Measurements from ENCODE around the gene CFAP300. TPM values are rescaled to one million over a fixed set of nuclear protein-coding genes. Genes with fewer than 3 reads are reported as not detected.

The CFAP300 gene
- total and polyA plus RNA-seq, 2 of the 8 experiments (the other 6 are each of a cell fraction or from before 2014, with no cell fraction given) = 2.1 to 2.8 TPM

GRCh38 chr11:102120437-102120973 is 73.3 kb downstream of the CFAP300 start:
- H3K36me3 ChIP-seq (ENCODE audit: control insufficient read depth in 2 of 4, insufficient read depth in 4 of 4, low read length in 3 of 4) = peaks cover 0 to 7% (median 1%) of the 10 kb centered on the region in 4 experiments; a peak in 1 of 8 replicates
- no peak overlapping the region for H3K18ac ChIP-seq (ENCODE audit: extremely low read depth, low read length)
- no peak overlapping the region for H3K4ac ChIP-seq (replicated peaks; ENCODE audit: insufficient read length, low read depth, low read length)
- H3K23ac ChIP-seq (ENCODE audit: insufficient read length) = no peak overlapping the region
- no peak overlapping the region for H2BK12ac ChIP-seq (ENCODE audit: low read depth, low read length)
- H4K91ac ChIP-seq (replicated peaks; ENCODE audit: insufficient read length, low read length) = no peak overlapping the region
- TF ChIP-seq ATF3 (IDR thresholded peaks at IDR 0.05; ENCODE audit: insufficient read depth, low read depth, low read length) (no peak), CEBPB (IDR thresholded peaks at IDR 0.05; ENCODE audit: low read depth, low read length) (peak; percentile 77)
- no peak overlapping the region for H3K14ac ChIP-seq (ENCODE audit: insufficient read length)
- ChIA-PET POLR2A (ENCODE audit: partially characterized antibody) (interaction anchor here (0.6 to 2.6 kb wide), 5 partner anchors 9 to 351 kb away, joined by 3 to 7 read pairs (median 5); no protein-coding TSS in a partner anchor), CTCF (ENCODE audit: partially characterized antibody) (interaction anchor here (0.7 to 1.9 kb wide), 4 partner anchors 20 to 331 kb away, joined by 3 to 4 read pairs (median 4); no protein-coding TSS in a partner anchor)
- H2AK5ac ChIP-seq (ENCODE audit: low read depth, low read length) = no peak overlapping the region
- H3K56ac ChIP-seq (replicated peaks; ENCODE audit: insufficient read length, low read depth, low read length) = no peak overlapping the region
- H4K8ac ChIP-seq (ENCODE audit: extremely low read depth, insufficient read depth, low read length) = no peak overlapping the region
- H4K5ac ChIP-seq (ENCODE audit: insufficient read length, low read depth, low read length) = no peak overlapping the region
- DNase-seq (ENCODE audit: low read depth in 1 of 2, low spot score in 2 of 2) (no peak), FAIRE-seq (no peak)
- H2AFZ ChIP-seq (ENCODE audit: low read length) = no peak overlapping the region
- H2BK120ac ChIP-seq (replicated peaks; ENCODE audit: low read depth, low read length) = no peak overlapping the region
- H3K4me3 ChIP-seq (ENCODE audit: extremely low read depth in 1 of 4, insufficient read depth in 2 of 4, low read depth in 3 of 4, low read length in 4 of 4) = peak overlapping the region in 1 of 4 experiments; percentile 13; a peak in 1 of 8 replicates
- no peaks in the 10 kb centered on the region; the same call in 1 of the 2 replicates for H3K23me2 ChIP-seq (ENCODE audit: low read depth, low read length)
- peak overlapping the region; percentile 22 to 29; a peak in 3 of 4 replicates for H3K4me2 ChIP-seq (ENCODE audit: insufficient read depth in 1 of 2, low read depth in 2 of 2, low read length in 2 of 2)
- H2BK15ac ChIP-seq (ENCODE audit: low read length) = no peak overlapping the region
- H2BK20ac ChIP-seq (ENCODE audit: low read length) = no peak overlapping the region
- no peaks in the 10 kb centered on the region for H3K9me3 ChIP-seq (ENCODE audit: insufficient read depth in 2 of 2, low read depth in 1 of 2, low read length in 1 of 2)
- WGBS, 2 experiments (ENCODE audit: extremely low coverage in 1 of 2, insufficient coverage in 1 of 2, insufficient read length in 1 of 2, insufficient replicate concordance in 2 of 2, low coverage in 1 of 2, low lambda C conversion rate in 2 of 2, missing lambda C conversion rate in 1 of 2) = 88% methylated on average over 3 of the region's 3 CpGs; no CpG with 5 or more reads in 1 of the 2 experiments
- H3K79me2 ChIP-seq (ENCODE audit: control insufficient read depth in 1 of 2, insufficient read depth in 2 of 2, low read length in 2 of 2) = peaks cover 9 to 91% of the 10 kb centered on the region in 2 experiments; a peak in 3 of 4 replicates
- H3K4me1 ChIP-seq (replicated peaks in 1 of 4; ENCODE audit: control insufficient read depth in 3 of 4, insufficient read depth in 4 of 4, low read length in 3 of 4) = peaks cover 0 to 31% (median 4%) of the 10 kb centered on the region in 4 experiments; a peak in 5 of 7 replicates
- H3K27ac ChIP-seq (ENCODE audit: low read depth, low read length) = no peak overlapping the region
- peaks cover 5% of the 10 kb centered on the region; the same call in 1 of the 2 replicates for H3K79me1 ChIP-seq (ENCODE audit: low read depth, low read length)
- H3K27me3 ChIP-seq (replicated peaks in 1 of 4; ENCODE audit: control insufficient read depth in 3 of 4, extremely low read depth in 1 of 4, insufficient read depth in 3 of 4, low read length in 3 of 4) = no peaks in the 10 kb centered on the region
- no peak overlapping the region for H3K9ac ChIP-seq (replicated peaks in 1 of 4; ENCODE audit: extremely low read depth in 1 of 4, low read depth in 3 of 4, low read length in 3 of 4)
- H2BK5ac ChIP-seq (ENCODE audit: low read depth, low read length) = no peak overlapping the region
- peaks cover 0 to 3% of the 10 kb centered on the region in 2 experiments for H4K20me1 ChIP-seq (replicated peaks in 1 of 2; ENCODE audit: control insufficient read depth in 1 of 2, insufficient read depth in 2 of 2, low read length in 2 of 2)

Measured in H1 (cell line).